ENCODE measurements around the gene AQP9.

AQP9 gene

GRCh38 chr15:58148120-58148519, 9.9 kb downstream of the AQP9 start:
- TF ChIP-seq CREB1 (IDR thresholded peaks at IDR 0.05; ENCODE audit: low read depth) (no peak), CEBPB (IDR thresholded peaks at IDR 0.05) (no peak), ZBTB7A (IDR thresholded peaks at IDR 0.05; ENCODE audit: low read depth) (no peak), EP300 (IDR thresholded peaks at IDR 0.05; ENCODE audit: borderline replicate concordance) (no peak), RAD21 (IDR thresholded peaks at IDR 0.05; ENCODE audit: low read depth) (no peak), FOXM1 (IDR thresholded peaks at IDR 0.05; ENCODE audit: borderline replicate concordance, low read depth) (no peak), TAF1 (IDR thresholded peaks at IDR 0.05; ENCODE audit: low read depth) (no peak), NFIC (IDR thresholded peaks at IDR 0.05) (no peak), REST (IDR thresholded peaks at IDR 0.05; ENCODE audit: low read depth) (no peak), TEAD4 (IDR thresholded peaks at IDR 0.05) (no peak), USF1 (IDR thresholded peaks at IDR 0.05) (no peak), TCF12 (IDR thresholded peaks at IDR 0.05; ENCODE audit: low read depth) (no peak), EGR1 (IDR thresholded peaks at IDR 0.05) (no peak)
- TF ChIP-seq, protein P1, sequence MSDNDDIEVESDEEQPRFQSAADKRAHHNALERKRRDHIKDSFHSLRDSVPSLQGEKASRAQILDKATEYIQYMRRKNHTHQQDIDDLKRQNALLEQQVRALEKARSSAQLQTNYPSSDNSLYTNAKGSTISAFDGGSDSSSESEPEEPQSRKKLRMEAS (IDR thresholded peaks at IDR 0.05), result no peak

GRCh38 chr15:58148633-58149445, 10.7 kb downstream of the AQP9 start:
- TF ChIP-seq NFIC (IDR thresholded peaks at IDR 0.05), result no peak
- no peak for TF ChIP-seq EGR1 (IDR thresholded peaks at IDR 0.05)
- no peak for TF ChIP-seq RAD21 (IDR thresholded peaks at IDR 0.05; ENCODE audit: low read depth)
- no peak for TF ChIP-seq TEAD4 (IDR thresholded peaks at IDR 0.05)
- TF ChIP-seq, protein P1 (IDR thresholded peaks at IDR 0.05), result no peak
- TF ChIP-seq EP300 (IDR thresholded peaks at IDR 0.05; ENCODE audit: borderline replicate concordance), result no peak
- TF ChIP-seq REST (IDR thresholded peaks at IDR 0.05; ENCODE audit: low read depth), result no peak
- TF ChIP-seq TAF1 (IDR thresholded peaks at IDR 0.05; ENCODE audit: low read depth), result no peak
- no peak for TF ChIP-seq TCF12 (IDR thresholded peaks at IDR 0.05; ENCODE audit: low read depth)
- TF ChIP-seq CREB1 (IDR thresholded peaks at IDR 0.05; ENCODE audit: low read depth), result no peak
- TF ChIP-seq CEBPB (IDR thresholded peaks at IDR 0.05), result no peak
- TF ChIP-seq YY1 (IDR thresholded peaks at IDR 0.05; ENCODE audit: low read depth), result no peak
- no peak for TF ChIP-seq USF1 (IDR thresholded peaks at IDR 0.05)
- TF ChIP-seq ZBTB7A (IDR thresholded peaks at IDR 0.05; ENCODE audit: low read depth), result no peak

GRCh38 chr15:58154769-58155168, 16.6 kb downstream of the AQP9 start:
- no peak for TF ChIP-seq CREB1 (IDR thresholded peaks at IDR 0.05; ENCODE audit: low read depth)
- no peak for TF ChIP-seq ZBTB7A (IDR thresholded peaks at IDR 0.05; ENCODE audit: low read depth)
- no peak for TF ChIP-seq CEBPB (IDR thresholded peaks at IDR 0.05)
- no peak for TF ChIP-seq TAF1 (IDR thresholded peaks at IDR 0.05; ENCODE audit: low read depth)
- TF ChIP-seq YY1 (IDR thresholded peaks at IDR 0.05; ENCODE audit: low read depth), result no peak
- no peak for TF ChIP-seq EP300 (IDR thresholded peaks at IDR 0.05; ENCODE audit: borderline replicate concordance)
- TF ChIP-seq EGR1 (IDR thresholded peaks at IDR 0.05), result no peak
- TF ChIP-seq USF1 (IDR thresholded peaks at IDR 0.05), result no peak
- TF ChIP-seq TCF12 (IDR thresholded peaks at IDR 0.05; ENCODE audit: low read depth), result no peak
- TF ChIP-seq RAD21 (IDR thresholded peaks at IDR 0.05; ENCODE audit: low read depth), result no peak
- no peak for TF ChIP-seq TEAD4 (IDR thresholded peaks at IDR 0.05)
- TF ChIP-seq, protein P1 (IDR thresholded peaks at IDR 0.05), result no peak
- no peak for TF ChIP-seq FOXM1 (IDR thresholded peaks at IDR 0.05; ENCODE audit: borderline replicate concordance, low read depth)
- TF ChIP-seq REST (IDR thresholded peaks at IDR 0.05; ENCODE audit: low read depth), result no peak
- no peak for TF ChIP-seq NFIC (IDR thresholded peaks at IDR 0.05)

Measured in Ishikawa (cell line).